Mesenchymal stem cell (in vitro differentiated cells and primary cell): Measurements from ENCODE around the gene CCDC102B.

ENCODE experiments used
- DNase-seq: peaks from one replicate; pipeline ENCODE4 v3.0.0-alpha.2; 2013
- H2AFZ ChIP-seq: one replicate; pipeline ENCODE4 v1.6.1; 2013; ENCODE audit warnings: low read depth, mild to moderate bottlenecking, control low read depth, inconsistent platforms, low read length, moderate library complexity
- H2AK5ac ChIP-seq: 2 replicates; pipeline ENCODE4 v1.6.1; 2013; ENCODE audit warnings: low read length, moderate library complexity, mild to moderate bottlenecking, inconsistent platforms; ENCODE audit not compliant: severe bottlenecking
- H2BK120ac ChIP-seq: one replicate; pipeline ENCODE4 v1.6.1; 2013; ENCODE audit warnings: low read depth, mild to moderate bottlenecking, inconsistent platforms, low read length, moderate library complexity
- H2BK12ac ChIP-seq, 2 experiments: one replicate each; pipeline ENCODE4 v1.6.1; 2013; ENCODE audit warnings: inconsistent platforms in 2 of 2, low read length in 2 of 2, mild to moderate bottlenecking in 2 of 2, moderate library complexity in 2 of 2, control low read depth in 1 of 2
- H2BK15ac ChIP-seq: one replicate; pipeline ENCODE4 v1.6.1; 2013; ENCODE audit warnings: mild to moderate bottlenecking, low read depth, inconsistent platforms; ENCODE audit not compliant: poor library complexity, severe bottlenecking
- H2BK5ac ChIP-seq: 2 replicates; pipeline ENCODE4 v1.6.1; 2013; ENCODE audit warnings: low read depth, mild to moderate bottlenecking, low read length, control low read depth, inconsistent platforms; ENCODE audit not compliant: poor library complexity, severe bottlenecking
- H3K14ac ChIP-seq, 2 experiments: one replicate each; pipeline ENCODE4 v1.6.1; 2013; ENCODE audit warnings: inconsistent platforms in 2 of 2, low read length in 2 of 2, control low read depth in 1 of 2, mild to moderate bottlenecking in 1 of 2, moderate library complexity in 1 of 2
- H3K18ac ChIP-seq, 2 experiments: one replicate each; pipeline ENCODE4 v1.6.1; 2013; ENCODE audit warnings: inconsistent platforms in 2 of 2, low read length in 2 of 2, control low read depth in 1 of 2, low read depth in 1 of 2, mild to moderate bottlenecking in 1 of 2
- H3K23ac ChIP-seq, 2 experiments: one replicate each; pipeline ENCODE4 v1.6.1; 2013; ENCODE audit warnings: inconsistent platforms in 2 of 2, low read length in 2 of 2, mild to moderate bottlenecking in 2 of 2, moderate library complexity in 2 of 2, control low read depth in 1 of 2
- H3K27ac ChIP-seq: 2 replicates; pipeline ENCODE4 v1.5.1; 2013; ENCODE audit warnings: mild to moderate bottlenecking, moderate library complexity, low read length, control low read depth, inconsistent platforms; ENCODE audit not compliant: poor library complexity, severe bottlenecking
- H3K27me3 ChIP-seq, 2 experiments: 2 replicates each; pipeline versions ENCODE4 v1.6.1 to v1.7.0; 2013; ENCODE audit warnings: low read length in 2 of 2, mild to moderate bottlenecking in 2 of 2, moderate library complexity in 2 of 2, control low read depth in 1 of 2, inconsistent platforms in 1 of 2; ENCODE audit not compliant: control insufficient read depth in 1 of 2, insufficient read depth in 1 of 2
- H3K36me3 ChIP-seq, 2 experiments: 2 replicates each; pipeline versions ENCODE4 v1.6.1 to v1.7.0; 2013; ENCODE audit warnings: low read length in 2 of 2, control low read depth in 1 of 2, inconsistent platforms in 1 of 2, low read depth in 1 of 2, mild to moderate bottlenecking in 1 of 2; ENCODE audit not compliant: insufficient read depth in 2 of 2, control insufficient read depth in 1 of 2
- H3K4ac ChIP-seq, 2 experiments: one replicate each; pipeline ENCODE4 v1.6.1; 2013; ENCODE audit warnings: inconsistent platforms in 2 of 2, low read length in 2 of 2, mild to moderate bottlenecking in 2 of 2, moderate library complexity in 2 of 2, control low read depth in 1 of 2, low read depth in 1 of 2
- H3K4me1 ChIP-seq: 2 replicates; pipeline ENCODE4 v1.6.1; 2013; ENCODE audit warnings: low read depth, low read length, control low read depth; ENCODE audit not compliant: control insufficient read depth, insufficient read depth
- H3K4me2 ChIP-seq: 2 replicates; pipeline ENCODE4 v1.6.1; 2013; ENCODE audit warnings: low read length, mild to moderate bottlenecking, inconsistent platforms; ENCODE audit not compliant: poor library complexity, severe bottlenecking
- H3K4me3 ChIP-seq, 2 experiments: 2 replicates each; pipeline versions ENCODE4 v1.5.1 to v1.7.0; 2013; ENCODE audit warnings: low read length in 2 of 2, mild to moderate bottlenecking in 2 of 2, control low read depth in 1 of 2, low read depth in 1 of 2; ENCODE audit not compliant: insufficient read depth in 1 of 2
- H3K79me1 ChIP-seq: replicated peaks from 2 replicates; pipeline ENCODE4 v1.6.1; 2013; ENCODE audit warnings: mild to moderate bottlenecking, control low read depth, low read length, inconsistent platforms; ENCODE audit not compliant: poor library complexity, severe bottlenecking
- H3K9ac ChIP-seq: 2 replicates; pipeline ENCODE4 v1.7.0; 2013; ENCODE audit warnings: mild to moderate bottlenecking, low read length, moderate library complexity
- H3K9me3 ChIP-seq: 2 replicates; pipeline ENCODE4 v1.7.0; 2013; ENCODE audit warnings: mild to moderate bottlenecking, low read length; ENCODE audit not compliant: control insufficient read depth
- H4K8ac ChIP-seq: one replicate; pipeline ENCODE4 v1.6.1; 2013; ENCODE audit warnings: inconsistent platforms, mild to moderate bottlenecking, low read length, moderate library complexity
- H4K91ac ChIP-seq: one replicate; pipeline ENCODE4 v1.6.1; 2013; ENCODE audit warnings: mild to moderate bottlenecking, low read length, inconsistent platforms
- WGBS: methylation state at CpG from one replicate; pipeline ENCODE4 v1.1.7; 2013; ENCODE audit warnings: mixed read lengths; 5-methylcytosine and 5-hydroxymethylcytosine counted together

The CCDC102B gene

DNA sequence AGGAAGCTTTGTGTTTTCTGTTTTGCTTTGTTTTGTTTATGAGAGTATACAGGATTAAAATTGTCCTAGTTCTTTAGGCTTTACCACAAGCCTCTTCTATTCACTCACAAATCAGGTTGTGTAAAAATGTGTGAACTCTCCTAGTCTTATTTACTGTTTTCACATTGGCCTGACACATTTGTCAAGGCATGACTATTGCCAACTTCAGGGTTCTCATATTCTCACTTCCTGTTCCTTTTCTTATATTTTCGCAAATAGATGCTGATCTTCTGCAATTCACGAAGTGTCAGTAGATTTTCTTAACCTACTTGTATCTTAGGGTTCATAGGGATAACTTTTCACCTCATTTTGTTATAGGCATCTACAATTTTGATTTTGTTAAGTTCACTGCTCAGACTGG is 67.1 kb downstream of the CCDC102B start:
- WGBS, result 100% methylated on average over 1 of the region's 2 CpGs

DNA sequence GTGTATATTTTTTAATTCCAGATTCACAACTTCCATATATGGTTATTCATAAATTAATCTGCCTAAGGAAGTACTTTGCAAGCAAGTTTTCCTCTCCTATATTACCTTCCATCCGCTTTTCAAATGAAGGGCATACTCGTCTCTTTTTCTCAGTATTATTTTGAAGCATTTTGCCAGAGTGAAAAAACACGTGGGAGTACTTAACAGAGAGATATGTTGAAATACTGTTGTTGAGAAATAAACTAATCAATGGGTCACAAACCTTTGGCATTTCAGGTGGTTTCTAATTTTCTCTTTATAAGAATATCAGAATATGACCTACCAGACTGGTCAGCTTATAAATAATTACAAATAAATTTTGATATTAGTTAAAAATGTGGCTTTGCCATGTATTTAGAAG is 67.6 kb downstream of the CCDC102B start:
- no peak overlapping the region for H3K4ac ChIP-seq
- DNase-seq, result no peak
- no peaks in the 10 kb centered on the region for H3K79me1 ChIP-seq
- WGBS, result 81% methylated on average over 3 of the region's 3 CpGs
- no peaks in the 10 kb centered on the region for H3K36me3 ChIP-seq
- H2BK15ac ChIP-seq, result no peak overlapping the region
- H3K23ac ChIP-seq, result no peak overlapping the region
- H3K9ac ChIP-seq, result no peak overlapping the region
- H2AFZ ChIP-seq, result no peak overlapping the region
- no peak overlapping the region for H3K4me2 ChIP-seq
- H2BK12ac ChIP-seq, result no peak overlapping the region
- no peak overlapping the region for H3K14ac ChIP-seq
- H4K91ac ChIP-seq, result no peak overlapping the region
- no peak overlapping the region for H3K18ac ChIP-seq
- no peak overlapping the region for H2AK5ac ChIP-seq
- no peak overlapping the region for H3K4me3 ChIP-seq
- no peaks in the 10 kb centered on the region for H3K27me3 ChIP-seq
- H2BK120ac ChIP-seq, result no peak overlapping the region
- no peak overlapping the region for H3K27ac ChIP-seq
- no peaks in the 10 kb centered on the region for H3K9me3 ChIP-seq
- no peak overlapping the region for H2BK5ac ChIP-seq
- H4K8ac ChIP-seq, result no peak overlapping the region
- no peaks in the 10 kb centered on the region for H3K4me1 ChIP-seq

More for the DNA sequence above, 67.1 kb downstream of the CCDC102B start:
- no peak overlapping the region for H2BK120ac ChIP-seq
- H3K4ac ChIP-seq, result no peak overlapping the region
- H4K91ac ChIP-seq, result no peak overlapping the region
- H3K4me2 ChIP-seq, result no peak overlapping the region
- H3K14ac ChIP-seq, result no peak overlapping the region
- H2AK5ac ChIP-seq, result no peak overlapping the region
- H2AFZ ChIP-seq, result no peak overlapping the region
- H2BK15ac ChIP-seq, result no peak overlapping the region
- H3K9ac ChIP-seq, result no peak overlapping the region
- H3K23ac ChIP-seq, result no peak overlapping the region
- no peaks in the 10 kb centered on the region for H3K36me3 ChIP-seq
- H3K9me3 ChIP-seq, result no peaks in the 10 kb centered on the region
- no peak overlapping the region for H2BK12ac ChIP-seq
- H3K4me1 ChIP-seq, result no peaks in the 10 kb centered on the region
- no peak overlapping the region for H4K8ac ChIP-seq
- no peak for DNase-seq
- no peaks in the 10 kb centered on the region for H3K79me1 ChIP-seq
- H2BK5ac ChIP-seq, result no peak overlapping the region
- no peaks in the 10 kb centered on the region for H3K27me3 ChIP-seq
- no peak overlapping the region for H3K18ac ChIP-seq
- H3K4me3 ChIP-seq, result no peak overlapping the region
- no peak overlapping the region for H3K27ac ChIP-seq

DNA sequence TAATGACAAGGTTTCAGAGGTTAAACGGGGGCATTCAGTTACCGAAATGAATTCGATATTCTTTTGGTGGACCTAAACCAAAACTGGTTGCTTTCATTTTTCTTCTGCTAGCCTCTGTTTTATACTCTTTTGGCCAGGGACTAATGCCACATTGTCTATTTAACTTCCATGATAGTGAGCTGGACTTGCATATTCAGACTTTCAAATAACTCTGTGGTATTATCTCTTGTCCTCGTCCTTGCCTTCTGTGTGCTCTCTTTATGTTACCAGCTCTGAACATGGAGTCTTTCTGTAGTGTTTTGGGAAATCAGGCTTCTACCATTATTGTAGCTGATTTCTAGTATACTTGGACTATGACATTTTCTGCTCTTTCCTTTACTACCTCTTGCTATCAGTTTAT is 75.1 kb downstream of the CCDC102B start:
- Histone ChIP-seq H3K9me3 (no peaks in the 10 kb centered on the region), H2AK5ac (no peak overlapping the region), H3K4ac (no peak overlapping the region), H3K9ac (no peak overlapping the region), H3K18ac (no peak overlapping the region), H3K27me3 (no peaks in the 10 kb centered on the region), H3K14ac (no peak overlapping the region), H3K79me1 (no peaks in the 10 kb centered on the region), H3K27ac (no peak overlapping the region), H2AFZ (no peak overlapping the region), H2BK5ac (no peak overlapping the region), H3K4me1 (no peaks in the 10 kb centered on the region), H4K8ac (no peak overlapping the region), H3K23ac (no peak overlapping the region), H3K4me3 (no peak overlapping the region), H2BK12ac (no peak overlapping the region), H3K36me3 (no peaks in the 10 kb centered on the region), H2BK15ac (no peak overlapping the region), H2BK120ac (no peak overlapping the region), H4K91ac (no peak overlapping the region), H3K4me2 (no peak overlapping the region)
- no peak for DNase-seq
- 100% methylated on average over 4 of the region's 4 CpGs for WGBS

DNA sequence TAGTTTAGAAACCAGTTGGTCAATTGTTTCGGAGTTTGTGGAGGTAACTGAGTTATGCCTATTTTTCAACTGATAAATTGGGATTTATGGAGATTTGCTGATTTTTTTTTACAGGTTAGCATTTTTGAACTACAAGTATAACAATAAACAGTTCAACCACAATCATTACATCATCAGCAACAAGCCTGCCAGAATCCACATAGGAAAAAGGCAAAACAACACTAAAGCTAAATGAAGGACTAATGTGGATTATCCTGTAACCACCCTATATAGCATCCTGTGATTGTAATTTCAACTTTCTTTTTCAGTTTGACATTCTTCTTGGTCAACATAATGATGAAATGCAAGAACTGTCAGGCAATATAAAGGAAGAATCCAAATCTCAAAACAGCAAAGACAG is 76.5 kb downstream of the CCDC102B start:
- Histone ChIP-seq H2BK12ac (no peak overlapping the region), H3K27me3 (no peaks in the 10 kb centered on the region), H3K9me3 (no peaks in the 10 kb centered on the region), H2BK15ac (no peak overlapping the region), H2AFZ (no peak overlapping the region), H3K4ac (no peak overlapping the region), H4K91ac (no peak overlapping the region), H2BK5ac (no peak overlapping the region), H3K27ac (no peak overlapping the region), H3K14ac (no peak overlapping the region), H3K4me3 (no peak overlapping the region), H3K18ac (no peak overlapping the region), H3K23ac (no peak overlapping the region), H3K36me3 (no peaks in the 10 kb centered on the region), H3K9ac (no peak overlapping the region), H2AK5ac (no peak overlapping the region), H3K4me1 (no peaks in the 10 kb centered on the region), H2BK120ac (no peak overlapping the region), H4K8ac (no peak overlapping the region), H3K4me2 (no peak overlapping the region), H3K79me1 (no peaks in the 10 kb centered on the region)
- 100% methylated on average over 1 of the region's 1 CpG for WGBS
- DNase-seq, result peak; percentile 9
